Activated T-cell treated with anti-CD3 and anti-CD28 coated beads, Interleukin-2, amount 50 U/mL, for 72 hours (primary cell): Measurements from ENCODE around the gene RALY. TPM values are rescaled to one million over a fixed set of nuclear protein-coding genes. Genes with fewer than 3 reads are reported as not detected.

ENCODE experiments used
- ATAC-seq, 2 donors: fragments of 150-1000 bp; cut with Tn5 transposase; replicated peaks in 1 of 2; 2 replicates each; pipeline ENCODE4 v1.10.0; 2021; ENCODE audit warnings: moderate library complexity in 2 of 2, mild to moderate bottlenecking in 1 of 2
- DNase-seq, 2 donors: peaks; one replicate each; pipeline ENCODE4 v3.0.0; 2021 to 2022; ENCODE audit warnings: mixed read lengths in 1 of 2
- H3K27ac Mint-ChIP-seq: one replicate; pipeline ENCODE4 v1.8.0; 2022; ENCODE audit warnings: mild to moderate bottlenecking, moderate library complexity, mixed read lengths
- H3K27me3 Mint-ChIP-seq: one replicate; pipeline ENCODE4 v1.8.0; 2022; ENCODE audit warnings: low read depth, mixed read lengths
- H3K36me3 Mint-ChIP-seq, 2 donors: one replicate each; pipeline ENCODE4 v1.8.0; 2022; ENCODE audit warnings: mixed read lengths in 2 of 2, mild to moderate bottlenecking in 1 of 2; ENCODE audit not compliant: insufficient read depth in 2 of 2
- H3K4me1 Mint-ChIP-seq: one replicate; pipeline ENCODE4 v1.8.0; 2022; ENCODE audit warnings: low read depth, mixed read lengths
- H3K4me3 Mint-ChIP-seq, 2 donors: one replicate each; pipeline ENCODE4 v1.8.0; 2022; ENCODE audit warnings: mild to moderate bottlenecking in 2 of 2, mixed read lengths in 2 of 2, moderate library complexity in 2 of 2
- H3K9me3 Mint-ChIP-seq, 2 donors: one replicate each; pipeline ENCODE4 v1.8.0; 2022; ENCODE audit warnings: mixed read lengths in 2 of 2
- total RNA-seq, 2 donors: library from RNA; stranded (reverse); gene quantifications; one replicate each; pipeline ENCODE4 v1.2.3, GENCODE V29; 2022

The RALY gene
- total RNA-seq, 2 donors from 2014 or later: 148 to 164 TPM

DNA sequence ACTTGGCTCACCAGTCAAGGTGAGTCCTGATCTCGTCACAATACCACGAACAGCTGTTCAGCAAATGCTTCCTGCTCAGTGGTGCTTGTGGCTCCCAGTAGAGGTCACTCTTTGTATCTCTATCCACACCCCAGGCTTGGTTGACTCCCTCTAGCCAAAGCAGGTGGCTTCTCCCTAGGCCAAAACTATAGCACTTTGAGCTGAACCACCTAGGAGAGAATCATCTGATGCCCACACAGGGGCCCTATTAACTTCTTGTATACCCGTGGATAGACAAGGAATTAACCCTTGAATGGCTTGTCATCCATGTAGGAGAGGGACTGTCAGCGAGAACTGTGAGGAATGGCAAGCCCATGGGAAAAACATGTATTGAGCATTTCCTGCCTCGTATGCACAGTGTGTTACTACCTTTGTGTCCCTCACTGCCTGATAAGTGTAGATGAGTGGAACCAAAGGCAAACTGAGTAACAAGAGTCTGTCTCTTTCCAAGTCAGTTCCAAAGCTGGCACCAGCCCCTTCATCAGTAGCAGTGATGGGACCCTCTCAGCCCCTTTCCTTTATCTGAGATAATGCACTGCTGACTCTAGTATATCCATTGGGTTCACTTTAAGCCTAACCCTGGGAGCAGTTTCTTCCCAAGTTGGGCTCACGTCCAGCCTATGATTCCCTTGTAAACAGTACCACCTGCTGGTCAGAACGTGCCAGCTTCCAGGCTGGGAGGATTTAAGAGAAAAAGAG lies 75.8 kb downstream of the RALY start:
- Mint-ChIP-seq H3K9me3 (no peaks in the 10 kb centered on the region), H3K4me1 (peaks cover 35% of the 10 kb centered on the region), H3K36me3 (peaks cover 0 to 2% of the 10 kb centered on the region in 2 donors), H3K4me3 (no peak overlapping the region), H3K27ac (peak overlapping the region; percentile 35), H3K27me3 (no peaks in the 10 kb centered on the region)
- DNase-seq: peak; percentile 48 to 49
- ATAC-seq: peak; percentile 80

DNA sequence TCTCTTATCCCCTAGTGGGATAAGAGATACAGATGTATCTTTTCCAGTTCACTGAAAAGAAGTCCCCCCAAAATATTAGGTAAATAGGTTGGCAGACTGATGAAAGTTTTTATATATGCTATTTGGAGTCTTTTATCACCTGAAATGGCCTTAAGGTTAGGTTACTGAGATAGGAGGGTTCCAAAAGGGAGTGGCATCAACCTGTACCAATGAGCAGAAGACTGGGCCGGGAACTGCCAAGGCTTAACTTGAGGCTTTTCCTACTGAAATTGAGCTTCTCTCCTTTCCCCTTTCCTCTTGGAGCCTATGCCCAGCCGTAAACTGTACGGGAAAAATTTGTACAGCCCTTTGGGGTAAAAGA lies 76.3 kb downstream of the RALY start:
- H3K36me3 Mint-ChIP-seq: peaks cover 0 to 2% of the 10 kb centered on the region in 2 donors

DNA sequence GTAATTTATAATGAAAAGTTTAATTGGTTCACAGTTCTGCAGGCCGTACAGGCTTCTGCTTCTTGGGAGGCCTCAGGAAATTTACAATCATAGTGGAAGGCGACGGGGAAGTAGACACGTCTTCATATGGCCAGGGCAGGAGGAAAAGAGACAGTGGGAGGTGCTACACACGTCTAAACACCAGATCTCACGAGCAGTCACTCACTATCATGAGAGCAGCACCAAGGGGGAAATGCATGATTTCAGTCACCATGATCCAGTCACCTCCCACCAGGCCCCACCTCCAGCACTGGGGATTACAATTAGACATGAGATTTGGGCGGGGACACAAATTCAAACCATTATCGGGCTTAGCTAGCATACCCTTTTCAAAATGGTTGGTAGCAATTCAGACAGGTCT lies 77.1 kb downstream of the RALY start:
- Mint-ChIP-seq H3K27ac (peak overlapping the region; percentile 14), H3K4me1 (peaks cover 35% of the 10 kb centered on the region), H3K4me3 (no peak overlapping the region), H3K27me3 (no peaks in the 10 kb centered on the region), H3K9me3 (no peaks in the 10 kb centered on the region), H3K36me3 (peaks cover 0 to 4% of the 10 kb centered on the region in 2 donors)
- ATAC-seq (no peak), DNase-seq (no peak)

More for the DNA sequence above, 76.3 kb downstream of the RALY start:
- no peak for DNase-seq
- no peak overlapping the region for H3K4me3 Mint-ChIP-seq
- H3K4me1 Mint-ChIP-seq: peaks cover 35% of the 10 kb centered on the region
- H3K27me3 Mint-ChIP-seq: no peaks in the 10 kb centered on the region
- H3K9me3 Mint-ChIP-seq: no peaks in the 10 kb centered on the region
- no peak for ATAC-seq
- H3K27ac Mint-ChIP-seq: peak overlapping the region; percentile 35

DNA sequence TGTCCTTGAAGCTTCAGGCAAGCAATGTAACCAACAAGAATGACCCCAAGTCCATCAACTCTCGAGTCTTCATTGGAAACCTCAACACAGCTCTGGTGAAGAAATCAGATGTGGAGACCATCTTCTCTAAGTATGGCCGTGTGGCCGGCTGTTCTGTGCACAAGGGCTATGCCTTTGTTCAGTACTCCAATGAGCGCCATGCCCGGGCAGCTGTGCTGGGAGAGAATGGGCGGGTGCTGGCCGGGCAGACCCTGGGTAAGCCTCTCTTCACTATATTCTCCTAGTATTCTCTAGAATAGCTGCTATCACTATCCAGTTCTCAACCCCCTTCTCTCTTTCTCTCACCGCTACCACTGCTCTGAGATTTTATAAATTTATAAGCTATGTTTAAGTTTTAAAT lies 78.4 kb downstream of the RALY start:
- peaks cover 35% of the 10 kb centered on the region for H3K4me1 Mint-ChIP-seq

DNA sequence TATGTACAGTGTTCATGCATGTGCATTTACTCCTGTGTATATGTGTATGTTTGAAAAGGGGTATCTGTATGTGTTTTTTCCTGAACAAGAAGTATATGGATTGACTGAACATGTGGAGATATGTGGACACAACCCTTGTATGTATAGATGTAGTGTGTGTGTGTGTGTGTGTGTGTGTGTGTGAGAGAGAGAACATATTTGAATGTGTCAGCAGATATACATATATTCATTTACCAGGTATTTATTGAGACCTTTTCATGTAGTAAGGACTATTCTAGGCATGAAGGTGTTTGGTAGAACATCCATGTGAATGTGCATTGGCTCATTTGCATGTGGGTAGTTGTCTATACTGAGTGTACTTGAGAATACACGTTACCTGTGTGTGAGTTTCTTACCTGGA lies 79.1 kb downstream of the RALY start:
- no peak overlapping the region for H3K4me3 Mint-ChIP-seq
- peaks cover 33% of the 10 kb centered on the region for H3K4me1 Mint-ChIP-seq
- H3K27ac Mint-ChIP-seq: peak overlapping the region; percentile 23
- no peaks in the 10 kb centered on the region for H3K27me3 Mint-ChIP-seq
- peaks cover 0 to 4% of the 10 kb centered on the region in 2 donors for H3K36me3 Mint-ChIP-seq
- ATAC-seq (no peak), DNase-seq (no peak)
- H3K9me3 Mint-ChIP-seq: no peaks in the 10 kb centered on the region

More for the DNA sequence above, 78.4 kb downstream of the RALY start:
- DNase-seq: no peak
- H3K27ac Mint-ChIP-seq: no peak overlapping the region
- no peak for ATAC-seq
- no peak overlapping the region for H3K4me3 Mint-ChIP-seq
- peaks cover 0 to 4% of the 10 kb centered on the region in 2 donors for H3K36me3 Mint-ChIP-seq
- H3K27me3 Mint-ChIP-seq: no peaks in the 10 kb centered on the region
- no peaks in the 10 kb centered on the region for H3K9me3 Mint-ChIP-seq

DNA sequence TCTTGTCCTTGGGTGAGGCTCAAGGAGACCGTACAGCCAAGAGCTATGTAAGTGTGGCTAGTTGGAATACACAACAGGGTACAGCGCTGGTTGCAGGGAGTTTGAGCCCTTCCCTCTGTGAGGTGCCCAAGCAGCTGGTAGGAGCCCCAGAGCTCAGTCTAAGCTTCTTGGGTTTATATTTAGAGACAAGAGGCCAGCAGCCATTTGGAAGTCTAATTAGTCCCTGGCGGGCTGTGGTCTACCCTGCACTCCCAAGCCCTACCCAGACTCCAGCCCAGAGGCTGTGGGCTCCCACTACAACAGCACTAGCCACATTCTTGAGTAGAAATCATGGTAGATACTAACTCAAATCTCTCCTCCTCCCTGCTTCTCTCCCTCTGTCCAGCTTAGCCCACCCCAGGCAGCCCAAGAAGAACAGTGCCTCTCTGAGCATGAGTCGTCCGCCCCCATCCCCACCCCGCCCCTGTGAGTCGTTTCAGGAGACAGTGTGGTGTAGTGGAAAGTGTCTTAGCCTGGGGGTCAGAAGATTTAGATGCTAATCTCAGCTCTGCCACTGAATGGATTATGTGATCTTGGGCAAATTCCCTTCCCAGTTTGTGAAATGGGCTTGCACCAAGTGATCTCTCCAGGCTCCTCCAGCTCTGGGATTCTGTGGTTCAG lies 80.5 kb downstream of the RALY start:
- Mint-ChIP-seq H3K4me3 (no peak overlapping the region), H3K27me3 (no peaks in the 10 kb centered on the region), H3K9me3 (no peaks in the 10 kb centered on the region), H3K36me3 (peaks cover 0 to 4% of the 10 kb centered on the region in 2 donors), H3K27ac (no peak overlapping the region), H3K4me1 (peaks cover 20% of the 10 kb centered on the region)
- DNase-seq: peak in 1 of 2 donors; percentile 33
- peak; percentile 70 to 80 for ATAC-seq

DNA sequence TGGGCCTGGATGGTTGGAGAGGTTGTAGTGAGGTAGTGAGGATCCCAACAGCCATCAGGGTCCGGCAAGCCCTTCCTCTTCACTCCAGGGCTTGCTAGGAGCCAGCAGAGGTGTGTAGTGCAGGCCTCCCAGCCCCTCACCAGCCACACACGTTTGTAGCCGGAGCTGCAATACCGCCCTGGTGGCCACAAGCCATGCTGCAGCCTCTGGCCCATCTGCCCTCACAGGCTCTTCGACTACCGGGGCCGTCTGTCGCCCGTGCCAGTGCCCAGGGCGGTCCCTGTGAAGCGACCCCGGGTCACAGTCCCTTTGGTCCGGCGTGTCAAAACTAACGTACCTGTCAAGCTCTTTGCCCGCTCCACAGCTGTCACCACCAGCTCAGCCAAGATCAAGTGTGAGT lies 81.9 kb downstream of the RALY start:
- DNase-seq (no peak), ATAC-seq (no peak)
- peaks cover 16% of the 10 kb centered on the region for H3K4me1 Mint-ChIP-seq
- no peak overlapping the region for H3K4me3 Mint-ChIP-seq
- H3K27me3 Mint-ChIP-seq: no peaks in the 10 kb centered on the region
- H3K9me3 Mint-ChIP-seq: no peaks in the 10 kb centered on the region
- H3K27ac Mint-ChIP-seq: no peak overlapping the region
- peaks cover 0 to 4% of the 10 kb centered on the region in 2 donors for H3K36me3 Mint-ChIP-seq

DNA sequence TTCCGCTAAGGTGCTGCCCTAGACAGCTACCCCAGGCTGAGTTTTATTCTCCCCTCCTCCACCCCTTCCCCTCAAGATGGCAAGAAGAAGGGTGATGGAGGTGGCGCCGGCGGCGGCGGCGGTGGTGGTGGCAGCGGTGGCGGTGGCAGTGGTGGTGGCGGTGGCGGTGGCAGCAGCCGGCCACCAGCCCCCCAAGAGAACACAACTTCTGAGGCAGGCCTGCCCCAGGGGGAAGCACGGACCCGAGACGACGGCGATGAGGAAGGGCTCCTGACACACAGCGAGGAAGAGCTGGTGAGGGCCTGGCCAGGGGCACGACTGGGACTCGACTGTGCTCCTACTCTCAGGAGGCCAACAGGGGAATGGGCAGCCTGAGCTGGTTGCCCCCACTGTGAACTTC lies 83.2 kb downstream of the RALY start:
- no peak for ATAC-seq
- H3K4me3 Mint-ChIP-seq: no peak overlapping the region
- H3K27me3 Mint-ChIP-seq: no peaks in the 10 kb centered on the region
- peaks cover 12% of the 10 kb centered on the region for H3K4me1 Mint-ChIP-seq
- H3K9me3 Mint-ChIP-seq: no peaks in the 10 kb centered on the region
- H3K27ac Mint-ChIP-seq: no peak overlapping the region
- DNase-seq: no peak
- H3K36me3 Mint-ChIP-seq: peaks cover 0 to 8% of the 10 kb centered on the region in 2 donors

DNA sequence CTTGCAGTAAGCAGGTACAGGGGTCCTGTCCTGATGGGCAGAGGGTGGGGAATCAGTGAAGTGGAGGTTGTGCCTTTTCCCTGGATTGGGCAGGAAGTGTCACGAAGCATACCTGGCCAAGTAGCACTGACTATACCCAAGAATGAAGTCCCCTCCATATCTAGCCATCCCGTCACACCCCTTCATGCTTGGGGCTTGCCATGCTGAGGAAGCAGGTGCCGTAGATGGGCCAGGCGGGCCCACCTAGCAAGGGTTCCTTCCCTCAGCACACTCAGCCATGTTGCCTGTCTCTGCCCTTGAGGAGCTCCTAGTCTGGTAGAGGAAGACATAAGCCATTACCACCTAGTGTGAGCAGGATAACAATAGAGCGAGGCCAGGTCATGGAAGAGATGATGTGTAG lies 84.8 kb downstream of the RALY start:
- DNase-seq (no peak), ATAC-seq (no peak)
- peaks cover 8% of the 10 kb centered on the region for H3K4me1 Mint-ChIP-seq
- H3K36me3 Mint-ChIP-seq: peaks cover 0 to 6% of the 10 kb centered on the region in 2 donors
- H3K9me3 Mint-ChIP-seq: no peaks in the 10 kb centered on the region
- H3K27me3 Mint-ChIP-seq: no peaks in the 10 kb centered on the region
- no peak overlapping the region for H3K4me3 Mint-ChIP-seq
- H3K27ac Mint-ChIP-seq: no peak overlapping the region

DNA sequence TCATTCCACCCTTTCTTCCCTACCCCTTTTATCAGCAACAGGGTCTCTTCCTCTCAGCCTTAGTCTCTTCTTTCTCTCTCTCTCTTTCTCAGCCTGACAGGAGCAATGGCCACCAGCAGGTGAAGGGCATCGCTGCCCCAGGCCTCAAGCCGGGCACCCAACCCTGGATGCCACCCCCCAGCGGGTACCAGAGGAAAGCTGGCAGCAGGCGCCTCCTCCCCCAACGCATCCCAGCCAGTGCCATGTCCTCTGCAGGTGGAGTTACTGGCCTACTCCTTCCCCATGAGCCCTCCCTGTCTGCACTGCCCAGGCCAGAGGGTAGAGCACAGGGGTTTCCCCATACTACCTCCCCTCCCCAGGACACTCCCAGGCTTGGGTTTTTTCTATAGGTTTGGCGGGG lies 86.1 kb downstream of the RALY start:
- H3K36me3 Mint-ChIP-seq: peaks cover 0 to 6% of the 10 kb centered on the region in 2 donors

DNA sequence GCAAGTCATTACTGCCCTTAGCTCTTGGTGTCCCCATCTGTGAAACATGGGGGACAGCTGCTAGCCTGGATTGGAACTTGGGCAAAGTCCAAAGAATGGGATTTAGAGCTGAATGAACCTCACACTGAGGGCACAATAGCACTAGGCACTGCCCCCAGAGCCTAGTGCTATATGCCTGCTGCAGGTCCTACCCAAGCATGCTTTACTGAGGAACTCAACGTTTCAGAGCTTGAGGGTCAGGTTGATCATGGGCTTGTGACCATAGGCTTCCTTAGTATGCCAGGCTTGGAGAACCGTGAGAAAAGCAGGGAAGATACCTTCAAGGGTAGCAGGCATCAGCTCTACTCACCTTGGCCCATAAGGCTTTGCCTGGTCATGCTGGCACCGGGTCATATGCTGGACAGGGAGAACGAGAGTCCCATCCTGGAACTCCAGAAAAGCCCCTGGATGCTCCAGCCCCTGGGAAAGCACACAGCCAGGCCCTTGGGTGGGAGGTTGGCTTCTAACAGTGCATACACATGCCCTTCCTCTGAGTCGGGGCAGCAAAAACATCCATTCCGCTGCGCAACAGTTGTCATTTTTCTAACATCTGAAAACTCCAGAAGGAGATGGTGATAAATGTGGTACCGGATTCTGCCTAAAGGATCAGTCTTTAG lies 88.6 kb downstream of the RALY start:
- Mint-ChIP-seq H3K9me3 (no peaks in the 10 kb centered on the region), H3K36me3 (peaks cover 1 to 5% of the 10 kb centered on the region in 2 donors), H3K4me3 (no peak overlapping the region), H3K27me3 (no peaks in the 10 kb centered on the region), H3K27ac (no peak overlapping the region), H3K4me1 (no peaks in the 10 kb centered on the region)
- DNase-seq (no peak), ATAC-seq (peak; percentile 3 to 10)

More for the DNA sequence above, 86.1 kb downstream of the RALY start:
- DNase-seq (no peak), ATAC-seq (no peak)
- no peaks in the 10 kb centered on the region for H3K9me3 Mint-ChIP-seq
- no peak overlapping the region for H3K27ac Mint-ChIP-seq
- no peaks in the 10 kb centered on the region for H3K4me1 Mint-ChIP-seq
- H3K4me3 Mint-ChIP-seq: no peak overlapping the region
- H3K27me3 Mint-ChIP-seq: no peaks in the 10 kb centered on the region

DNA sequence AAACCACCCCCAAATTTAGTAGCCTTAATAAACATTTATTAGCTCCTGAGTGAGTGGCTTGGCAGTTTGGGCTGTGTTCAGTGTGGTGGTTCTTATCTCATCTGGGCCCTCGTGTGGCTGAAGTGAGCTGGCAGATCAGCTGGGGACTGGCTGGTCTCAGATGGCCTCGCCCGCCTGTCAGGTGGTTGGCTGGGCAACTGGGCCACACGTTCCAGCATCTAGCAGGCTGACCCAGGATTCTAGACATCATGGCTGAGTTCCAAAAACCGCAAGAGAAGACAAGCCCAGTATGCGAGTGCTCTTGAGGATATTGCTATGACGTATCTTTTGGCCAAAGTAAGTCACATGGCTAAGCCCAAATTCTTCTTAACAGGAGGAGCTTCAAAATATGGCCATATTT lies 89.4 kb downstream of the RALY start:
- no peaks in the 10 kb centered on the region for H3K27me3 Mint-ChIP-seq
- H3K4me1 Mint-ChIP-seq: peaks cover 5% of the 10 kb centered on the region
- H3K4me3 Mint-ChIP-seq: no peak overlapping the region
- ATAC-seq (no peak), DNase-seq (no peak)
- H3K27ac Mint-ChIP-seq: peak overlapping the region; percentile 21
- H3K36me3 Mint-ChIP-seq: peaks cover 3 to 10% of the 10 kb centered on the region in 2 donors
- no peaks in the 10 kb centered on the region for H3K9me3 Mint-ChIP-seq

DNA sequence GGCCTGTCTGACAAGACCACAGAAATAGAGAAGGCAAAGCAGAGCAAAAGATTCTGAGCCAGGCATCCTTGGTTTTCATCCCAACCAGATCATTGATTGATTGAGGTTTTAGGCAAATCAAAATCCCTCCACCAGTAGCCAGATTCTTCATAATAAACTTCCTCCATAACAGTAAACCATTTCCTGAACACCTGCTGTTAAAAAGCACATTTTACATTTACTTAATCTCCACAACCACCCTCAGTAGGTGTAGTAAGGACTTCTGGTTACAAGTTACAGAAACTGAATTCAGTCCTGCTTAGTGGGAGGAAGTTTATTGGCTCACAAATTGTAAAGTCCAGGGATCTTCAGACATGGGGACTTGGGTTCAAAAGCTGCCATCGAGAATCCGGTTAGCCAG lies 90.1 kb downstream of the RALY start:
- Mint-ChIP-seq H3K4me3 (no peak overlapping the region), H3K27me3 (no peaks in the 10 kb centered on the region), H3K4me1 (peaks cover 10% of the 10 kb centered on the region), H3K9me3 (no peaks in the 10 kb centered on the region), H3K36me3 (peaks cover 4 to 10% of the 10 kb centered on the region in 2 donors), H3K27ac (peak overlapping the region; percentile 21)
- ATAC-seq (no peak), DNase-seq (no peak)
